ENCODE results near the gene PPARA.

DNA sequence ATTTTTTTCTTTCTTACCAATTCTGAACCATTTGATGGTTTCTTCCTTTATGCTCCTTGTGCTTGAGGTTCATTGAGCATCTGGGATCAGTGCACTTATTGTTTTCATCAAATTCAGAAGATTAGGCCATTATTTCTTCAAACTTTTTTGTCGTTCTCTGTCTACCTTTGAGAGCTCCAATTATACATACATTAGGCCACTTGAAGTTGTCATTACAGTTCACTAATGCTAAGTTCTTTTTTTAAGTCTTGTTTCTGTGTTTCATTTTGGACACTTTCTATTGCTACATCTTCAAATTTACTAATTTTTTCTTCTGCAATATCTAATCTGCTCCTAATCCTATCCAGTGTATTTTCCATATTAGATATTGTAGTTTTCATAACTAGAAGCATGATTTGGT lies 58.9 kb downstream of the PPARA start:
- TF ChIP-seq, protein P1, sequence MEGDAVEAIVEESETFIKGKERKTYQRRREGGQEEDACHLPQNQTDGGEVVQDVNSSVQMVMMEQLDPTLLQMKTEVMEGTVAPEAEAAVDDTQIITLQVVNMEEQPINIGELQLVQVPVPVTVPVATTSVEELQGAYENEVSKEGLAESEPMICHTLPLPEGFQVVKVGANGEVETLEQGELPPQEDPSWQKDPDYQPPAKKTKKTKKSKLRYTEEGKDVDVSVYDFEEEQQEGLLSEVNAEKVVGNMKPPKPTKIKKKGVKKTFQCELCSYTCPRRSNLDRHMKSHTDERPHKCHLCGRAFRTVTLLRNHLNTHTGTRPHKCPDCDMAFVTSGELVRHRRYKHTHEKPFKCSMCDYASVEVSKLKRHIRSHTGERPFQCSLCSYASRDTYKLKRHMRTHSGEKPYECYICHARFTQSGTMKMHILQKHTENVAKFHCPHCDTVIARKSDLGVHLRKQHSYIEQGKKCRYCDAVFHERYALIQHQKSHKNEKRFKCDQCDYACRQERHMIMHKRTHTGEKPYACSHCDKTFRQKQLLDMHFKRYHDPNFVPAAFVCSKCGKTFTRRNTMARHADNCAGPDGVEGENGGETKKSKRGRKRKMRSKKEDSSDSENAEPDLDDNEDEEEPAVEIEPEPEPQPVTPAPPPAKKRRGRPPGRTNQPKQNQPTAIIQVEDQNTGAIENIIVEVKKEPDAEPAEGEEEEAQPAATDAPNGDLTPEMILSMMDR (IDR thresholded peaks at IDR 0.05): no peak
- TF ChIP-seq EP300 (IDR thresholded peaks at IDR 0.05): no peak
- no peak for TF ChIP-seq POLR2A (IDR thresholded peaks at IDR 0.05)
